ENCODE data around the gene SETMAR. TPM values are rescaled to one million over a fixed set of nuclear protein-coding genes. Genes with fewer than 3 reads are reported as not detected.

The SETMAR gene
- 10 to 100 TPM; 17.9 to 38.5 (median 28.6) TPM for total RNA-seq
- polyA plus RNA-seq: 10 to 100 TPM; 33.4 to 40.6 TPM
- long read RNA-seq, donor 1, transcript SETMAR-201 (3 exons, 2,443 nt): major isoform, 18 of 61 reads
- long read RNA-seq, donor 1, transcript SETMAR-208 (2 exons, 457 nt): minor isoform, 7 of 61 reads
- long read RNA-seq, donor 1, transcript SETMAR-204 (3 exons, 1,359 nt): minor isoform, 6 of 61 reads
- long read RNA-seq, donor 1, partial matches to known transcripts: 3 of 61 reads
- long read RNA-seq, donor 1, other reads (novel, unspliced or antisense): 25 of 61 reads
- long read RNA-seq, donor 2, partial matches to known transcripts: 0 of 9 reads
- long read RNA-seq, donor 2, other reads (novel, unspliced or antisense): 0 of 9 reads
- long read RNA-seq, donor 3, partial matches to known transcripts: 0 of 22 reads
- long read RNA-seq, donor 3, other reads (novel, unspliced or antisense): 19 of 22 reads

GRCh38 chr3:4303187-4304123 is at the start of gene SETMAR:
Gene SETMAR (plus strand): TSS chr3:4303369. CDS start chr3:4303371, 2 bp downstream.
- 0 to 1% (median 0%) methylated on average over 50 to 62 of the region's 62 CpGs for WGBS, 3 donors
- DNase-seq: peak; percentile 91 to 94 (median 92)
- H3K9me3 ChIP-seq: no peaks in the 10 kb centered on the region
- intact Hi-C loops (cut with DNase I): no loop called here
- H3K36me3 ChIP-seq: no peaks in the 10 kb centered on the region
- H3K4me1 ChIP-seq (ENCODE audit: insufficient read depth): peaks cover 17% of the 10 kb centered on the region
- TF ChIP-seq EP300 (IDR thresholded peaks at IDR 0.05) (no peak), POLR2A (IDR thresholded peaks at IDR 0.05) (peak; percentile 62)
- peak within 1 kb of the TSS; percentile 91 to 95 for H3K27ac ChIP-seq
- peak within 1 kb of the TSS; percentile 69 for H3K4me3 ChIP-seq
- no peaks in the 10 kb centered on the region for H3K27me3 ChIP-seq

GRCh38 chr3:4261406-4261805 is 41.8 kb upstream of the SETMAR start:
- Histone ChIP-seq H3K27me3 (no peaks in the 10 kb centered on the region), H3K27ac (no peak overlapping the region), H3K36me3 (no peaks in the 10 kb centered on the region), H3K4me3 (no peak overlapping the region), H3K9me3 (no peaks in the 10 kb centered on the region), H3K4me1 (ENCODE audit: insufficient read depth) (no peaks in the 10 kb centered on the region)
- WGBS, 3 donors: 81 to 86% (median 84%) methylated on average over 6 of the region's 6 CpGs
- DNase-seq: no peak
- intact Hi-C loops (cut with DNase I): no loop called here
- TF ChIP-seq EP300 (IDR thresholded peaks at IDR 0.05): no peak
- TF ChIP-seq POLR2A (IDR thresholded peaks at IDR 0.05): no peak
- TF ChIP-seq CTCF (IDR thresholded peaks at IDR 0.05): no peak

- intact Hi-C loops (cut with DNase I): no loop called here
- 46 to 63% (median 54%) methylated on average over 6 of the region's 6 CpGs for WGBS, 3 donors
- TF ChIP-seq CTCF (IDR thresholded peaks at IDR 0.05) (no peak), EP300 (IDR thresholded peaks at IDR 0.05) (no peak), POLR2A (IDR thresholded peaks at IDR 0.05) (no peak)
- Histone ChIP-seq H3K4me1 (ENCODE audit: insufficient read depth) (no peaks in the 10 kb centered on the region), H3K36me3 (no peaks in the 10 kb centered on the region), H3K4me3 (no peak overlapping the region), H3K27me3 (no peaks in the 10 kb centered on the region), H3K27ac (no peak overlapping the region), H3K9me3 (no peaks in the 10 kb centered on the region)
- no peak for DNase-seq
These were observed 39.1 kb upstream of the SETMAR start for GRCh38 chr3:4264040-4264439.

- intact Hi-C loops (cut with DNase I): loop anchor here in 1 of 4 donors (10.0 kb wide), 1 partner anchor 1066 kb away; no protein-coding TSS in a partner anchor
- Histone ChIP-seq H3K4me3 (no peak overlapping the region), H3K4me1 (ENCODE audit: insufficient read depth) (peaks cover 2% of the 10 kb centered on the region), H3K27ac (no peak overlapping the region), H3K27me3 (no peaks in the 10 kb centered on the region), H3K36me3 (no peaks in the 10 kb centered on the region), H3K9me3 (no peaks in the 10 kb centered on the region)
- WGBS, 3 donors: 18 to 44% (median 21%) methylated on average over 3 of the region's 3 CpGs
- TF ChIP-seq POLR2A (IDR thresholded peaks at IDR 0.05) (no peak), EP300 (IDR thresholded peaks at IDR 0.05) (no peak), CTCF (IDR thresholded peaks at IDR 0.05) (no peak)
- no peak for DNase-seq
These were observed 32.4 kb upstream of the SETMAR start for GRCh38 chr3:4270720-4271119.

All from ovary (tissue), 10 donors.